WI38 (cell line): Measurements from ENCODE around the gene EFNA5.

ENCODE experiments used
- H3K4me3 ChIP-seq: 2 replicates; pipeline ENCODE4 v1.5.1; 2011; ENCODE audit warnings: low read depth, mild to moderate bottlenecking, control low read depth, low read length
- CTCF ChIP-seq: IDR thresholded peaks from 2 replicates; pipeline ENCODE4 v1.5.1; 2012; ENCODE audit warnings: low read depth, mild to moderate bottlenecking, control low read depth, low read length

The EFNA5 gene

GRCh38 chr5:107513337-107514085, 157.2 kb downstream of the EFNA5 start:
- TF ChIP-seq CTCF, result no peak
- no peak overlapping the region for H3K4me3 ChIP-seq

- no peak overlapping the region for H3K4me3 ChIP-seq
- no peak for TF ChIP-seq CTCF
These were observed 158.7 kb downstream of the EFNA5 start for GRCh38 chr5:107512029-107512428.

GRCh38 chr5:107510125-107510524, 160.6 kb downstream of the EFNA5 start:
- no peak for TF ChIP-seq CTCF
- no peak overlapping the region for H3K4me3 ChIP-seq

GRCh38 chr5:107508097-107508496, 162.6 kb downstream of the EFNA5 start:
- no peak overlapping the region for H3K4me3 ChIP-seq
- TF ChIP-seq CTCF, result no peak

GRCh38 chr5:107505763-107506534, 164.8 kb downstream of the EFNA5 start:
- no peak overlapping the region for H3K4me3 ChIP-seq
- no peak for TF ChIP-seq CTCF

- no peak for TF ChIP-seq CTCF
- no peak overlapping the region for H3K4me3 ChIP-seq
These were observed 166.3 kb downstream of the EFNA5 start for GRCh38 chr5:107504424-107504823.

GRCh38 chr5:107502676-107503060, 168.1 kb downstream of the EFNA5 start:
- TF ChIP-seq CTCF, result no peak

More at GRCh38 chr5:107502676-107503060, 168.1 kb downstream of the EFNA5 start:
- H3K4me3 ChIP-seq, result peak overlapping the region; percentile 62
